Superior temporal gyrus (tissue), 1 donor: Measurements from ENCODE around the gene SLC2A4.

Experiments used
- DNase-seq: peaks from one replicate; pipeline ENCODE4 v3.0.0-alpha.2; 2016; ENCODE audit errors: extremely low spot score

The SLC2A4 gene

GRCh38 chr17:7306911-7307685 is 25.6 kb downstream of the SLC2A4 start, which contains the start of gene EIF5A:
Gene EIF5A (plus strand): TSS chr17:7307628. CDS start chr17:7309636, 2,008 bp downstream.
- peak; percentile 99 for DNase-seq

GRCh38 chr17:7307686-7308624 is 26.4 kb downstream of the SLC2A4 start:
- no peak for DNase-seq

- peak; percentile 57 for DNase-seq
These were observed 27.3 kb downstream of the SLC2A4 start for GRCh38 chr17:7308625-7309433.

- DNase-seq, result no peak
These were observed 28.1 kb downstream of the SLC2A4 start for GRCh38 chr17:7309628-7310027.

- no peak for DNase-seq
These were observed 29.7 kb downstream of the SLC2A4 start for GRCh38 chr17:7311110-7311705.

GRCh38 chr17:7312432-7313087 is 31.0 kb downstream of the SLC2A4 start:
- no peak for DNase-seq

- no peak for DNase-seq
These were observed 31.8 kb downstream of the SLC2A4 start for GRCh38 chr17:7313088-7313889.

GRCh38 chr17:7313890-7314718 is 32.6 kb downstream of the SLC2A4 start:
- no peak for DNase-seq

- DNase-seq, result peak; percentile 84
These were observed 33.4 kb downstream of the SLC2A4 start, which contains the start of gene GPS2 for GRCh38 chr17:7314719-7315569. Gene GPS2 (minus strand): TSS chr17:7315360. CDS start chr17:7315052, 308 bp downstream.

- no peak for DNase-seq
These were observed 34.2 kb downstream of the SLC2A4 start for GRCh38 chr17:7315570-7316235.

- DNase-seq, result no peak
These were observed 35.8 kb downstream of the SLC2A4 start for GRCh38 chr17:7317161-7317803.

GRCh38 chr17:7318121-7318860 is 36.8 kb downstream of the SLC2A4 start:
- no peak for DNase-seq

GRCh38 chr17:7321466-7321865 is 39.9 kb downstream of the SLC2A4 start:
- DNase-seq, result no peak

- no peak for DNase-seq
These were observed 41.1 kb downstream of the SLC2A4 start for GRCh38 chr17:7322520-7323194.

- DNase-seq, result peak; percentile 14
These were observed 42.4 kb downstream of the SLC2A4 start for GRCh38 chr17:7323731-7324437.
